Hepatocyte (in vitro differentiated cells): ENCODE measurements around the gene BLOC1S6. TPM values are rescaled to one million over a fixed set of nuclear protein-coding genes. Genes with fewer than 3 reads are reported as not detected.
A peak's percentile ranks its signal among the peaks of the same experiment; 100 is the strongest.

Experiments
- DNase-seq: peaks from one replicate; pipeline ENCODE4 v3.0.0-alpha.2; 2016; ENCODE audit warnings: low spot score
- H2AFZ ChIP-seq: fragments of 200-600 bp; sonication (generic); 2 replicates; pipeline ENCODE4 v1.6.0; 2016; ENCODE audit warnings: antibody characterized with exemption, mild to moderate bottlenecking
- H3K27ac ChIP-seq: fragments of 200-600 bp; sonication (generic); 2 replicates; pipeline ENCODE4 v1.5.1; 2016; ENCODE audit warnings: mild to moderate bottlenecking
- H3K27me3 ChIP-seq: fragments of 200-600 bp; sonication (generic); 2 replicates; pipeline ENCODE4 v1.6.1; 2016
- H3K36me3 ChIP-seq: fragments of 200-600 bp; sonication (generic); replicated peaks from 2 replicates; pipeline ENCODE4 v1.5.1; 2016; ENCODE audit warnings: low read depth; ENCODE audit not compliant: insufficient read depth
- H3K4me1 ChIP-seq: fragments of 200-600 bp; sonication (generic); 2 replicates; pipeline ENCODE4 v1.5.1; 2016; ENCODE audit warnings: mild to moderate bottlenecking, moderate library complexity; ENCODE audit not compliant: insufficient read depth
- H3K4me2 ChIP-seq: fragments of 200-600 bp; sonication (generic); 2 replicates; pipeline ENCODE4 v1.6.0; 2016
- H3K4me3 ChIP-seq: fragments of 200-600 bp; sonication (generic); 2 replicates; pipeline ENCODE4 v1.5.1; 2016; ENCODE audit warnings: mild to moderate bottlenecking
- H3K79me2 ChIP-seq: fragments of 200-600 bp; sonication (generic); 2 replicates; pipeline ENCODE4 v1.6.0; 2017; ENCODE audit warnings: mild to moderate bottlenecking
- H3K9me2 ChIP-seq: fragments of 200-600 bp; sonication (generic); replicated peaks from 2 replicates; pipeline ENCODE4 v1.6.0; 2017; ENCODE audit warnings: mild to moderate bottlenecking; ENCODE audit not compliant: insufficient read depth
- H3K9me3 ChIP-seq: fragments of 200-600 bp; sonication (generic); 2 replicates; pipeline ENCODE4 v1.5.1; 2016; ENCODE audit warnings: low read depth, mild to moderate bottlenecking
- H4K20me1 ChIP-seq: fragments of 200-600 bp; sonication (generic); 2 replicates; pipeline ENCODE4 v1.6.0; 2016; ENCODE audit warnings: mild to moderate bottlenecking; ENCODE audit not compliant: insufficient read depth, poor library complexity, severe bottlenecking
- EZH2 ChIP-seq: fragments of 200-600 bp; sonication (generic); IDR thresholded peaks from 2 replicates; pipeline ENCODE4 v1.6.1; 2016; ENCODE audit warnings: antibody characterized with exemption, mild to moderate bottlenecking, borderline replicate concordance
- EZH2phosphoT487 ChIP-seq: fragments of 200-600 bp; sonication (generic); IDR thresholded peaks from one replicate; pipeline ENCODE4 v1.6.1; 2018; ENCODE audit warnings: antibody characterized with exemption, mild to moderate bottlenecking, low read depth, moderate library complexity; ENCODE audit not compliant: unreplicated experiment, severe bottlenecking
- WGBS: methylation state at CpG from one replicate; pipeline ENCODE4 v1.1.6; 2016; ENCODE audit warnings: low lambda C conversion rate; ENCODE audit errors: missing lambda C conversion rate; 5-methylcytosine and 5-hydroxymethylcytosine counted together
- polyA plus RNA-seq: library from polyadenylated mRNA; unstranded; fragments of >200 nt; fragmentation: Nextera tagmentation; extraction: Ambion mirVana; gene quantifications from 2 replicates; pipeline ENCODE4 v1.2.1, GENCODE V29; 2016
- total RNA-seq: library from RNA; depleted of rRNA; stranded (reverse); fragments of >200 nt; gene quantifications from 2 replicates; pipeline ENCODE4 v1.2.3, GENCODE V29; 2014
- TF ChIP-seq, protein P1 (sequence below): fragments of 200-600 bp; sonication (generic); IDR thresholded peaks from 2 replicates; pipeline ENCODE4 v1.5.1; 2016; ENCODE audit warnings: antibody characterized with exemption, mild to moderate bottlenecking; ENCODE audit not compliant: poor library complexity

BLOC1S6 gene
- total and polyA plus RNA-seq, 2 experiments from 2014 or later: 24.7 to 62.3 TPM

DNA sequence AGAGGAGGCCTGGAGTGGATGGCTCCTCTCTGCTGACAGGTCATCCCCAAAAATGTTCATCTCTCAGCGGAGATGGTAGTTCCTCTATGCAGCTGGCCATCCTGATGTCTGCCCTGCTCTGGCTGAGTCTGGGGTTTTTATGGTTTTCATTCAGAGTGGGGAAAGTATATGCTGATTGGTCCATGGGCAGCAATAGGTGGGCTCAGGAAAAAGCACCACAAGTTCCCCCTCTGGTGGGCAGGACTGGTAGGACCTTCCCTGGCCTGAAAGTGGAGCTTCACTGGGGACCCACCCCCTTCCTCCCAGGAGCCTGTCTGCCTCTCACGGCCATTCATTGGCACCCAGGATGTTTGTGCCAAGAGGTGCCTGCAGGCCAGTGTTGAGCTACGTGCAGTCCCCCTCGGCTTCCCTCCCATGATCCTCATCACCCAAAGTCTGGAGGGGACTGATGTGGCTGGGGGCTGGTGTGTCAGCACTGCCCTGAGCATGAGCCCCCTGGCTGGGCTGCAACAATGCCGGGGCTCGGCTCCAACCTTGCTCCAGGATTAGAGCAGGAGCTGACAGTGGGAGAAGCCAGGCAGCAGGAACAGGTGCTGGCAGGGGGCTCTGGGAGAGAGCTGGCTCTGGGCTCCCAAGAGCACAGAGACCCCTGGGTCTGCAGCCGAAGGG is 13.1 kb upstream of the BLOC1S6 start:
- H3K27ac ChIP-seq: no peak overlapping the region
- H3K9me3 ChIP-seq: no peaks in the 10 kb centered on the region
- H3K36me3 ChIP-seq: no peaks in the 10 kb centered on the region
- H3K4me1 ChIP-seq: no peaks in the 10 kb centered on the region
- no peaks in the 10 kb centered on the region for H4K20me1 ChIP-seq
- H3K79me2 ChIP-seq: no peaks in the 10 kb centered on the region
- H3K27me3 ChIP-seq: peaks cover 9% of the 10 kb centered on the region
- WGBS: 33% methylated on average over 7 of the region's 7 CpGs
- peak; percentile 54 for DNase-seq
- TF ChIP-seq EZH2: no peak
- TF ChIP-seq, protein P1, sequence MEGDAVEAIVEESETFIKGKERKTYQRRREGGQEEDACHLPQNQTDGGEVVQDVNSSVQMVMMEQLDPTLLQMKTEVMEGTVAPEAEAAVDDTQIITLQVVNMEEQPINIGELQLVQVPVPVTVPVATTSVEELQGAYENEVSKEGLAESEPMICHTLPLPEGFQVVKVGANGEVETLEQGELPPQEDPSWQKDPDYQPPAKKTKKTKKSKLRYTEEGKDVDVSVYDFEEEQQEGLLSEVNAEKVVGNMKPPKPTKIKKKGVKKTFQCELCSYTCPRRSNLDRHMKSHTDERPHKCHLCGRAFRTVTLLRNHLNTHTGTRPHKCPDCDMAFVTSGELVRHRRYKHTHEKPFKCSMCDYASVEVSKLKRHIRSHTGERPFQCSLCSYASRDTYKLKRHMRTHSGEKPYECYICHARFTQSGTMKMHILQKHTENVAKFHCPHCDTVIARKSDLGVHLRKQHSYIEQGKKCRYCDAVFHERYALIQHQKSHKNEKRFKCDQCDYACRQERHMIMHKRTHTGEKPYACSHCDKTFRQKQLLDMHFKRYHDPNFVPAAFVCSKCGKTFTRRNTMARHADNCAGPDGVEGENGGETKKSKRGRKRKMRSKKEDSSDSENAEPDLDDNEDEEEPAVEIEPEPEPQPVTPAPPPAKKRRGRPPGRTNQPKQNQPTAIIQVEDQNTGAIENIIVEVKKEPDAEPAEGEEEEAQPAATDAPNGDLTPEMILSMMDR: peak; percentile 47
- TF ChIP-seq EZH2phosphoT487: no peak
- no peak overlapping the region for H3K4me3 ChIP-seq
- H3K9me2 ChIP-seq: no peaks in the 10 kb centered on the region
- H2AFZ ChIP-seq: no peak overlapping the region
- no peak overlapping the region for H3K4me2 ChIP-seq

DNA sequence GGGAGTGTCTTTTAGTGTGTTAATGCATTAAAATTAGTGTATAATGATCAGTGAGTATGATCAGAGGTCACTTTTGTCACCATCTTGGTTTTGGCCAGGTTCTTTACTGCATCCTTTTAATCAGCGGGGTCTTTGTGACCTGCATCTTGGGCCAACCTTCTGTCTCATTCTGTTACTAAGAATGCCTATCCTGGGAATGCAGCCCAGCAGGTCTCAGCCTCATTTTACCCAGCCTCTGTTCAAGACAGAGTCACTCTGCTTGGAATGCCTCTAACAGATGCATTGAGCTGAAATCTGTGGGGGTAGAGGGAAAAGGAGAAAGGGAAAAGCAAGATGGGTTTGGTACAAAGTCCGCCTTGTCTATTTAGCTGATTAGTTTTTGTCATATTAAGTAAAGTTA is 5.3 kb upstream of the BLOC1S6 start:
- Histone ChIP-seq H3K27ac (no peak overlapping the region), H3K27me3 (no peaks in the 10 kb centered on the region), H3K9me2 (no peaks in the 10 kb centered on the region), H3K79me2 (peaks cover 9% of the 10 kb centered on the region), H3K4me3 (no peak overlapping the region), H3K9me3 (no peaks in the 10 kb centered on the region), H4K20me1 (no peaks in the 10 kb centered on the region), H3K4me1 (peaks cover 10% of the 10 kb centered on the region), H3K36me3 (no peaks in the 10 kb centered on the region), H3K4me2 (no peak overlapping the region), H2AFZ (no peak overlapping the region)
- TF ChIP-seq EZH2phosphoT487: no peak
- no peak for TF ChIP-seq EZH2
- TF ChIP-seq, protein P1: no peak
- DNase-seq: no peak
- WGBS: 95% methylated on average over 2 of the region's 2 CpGs

DNA sequence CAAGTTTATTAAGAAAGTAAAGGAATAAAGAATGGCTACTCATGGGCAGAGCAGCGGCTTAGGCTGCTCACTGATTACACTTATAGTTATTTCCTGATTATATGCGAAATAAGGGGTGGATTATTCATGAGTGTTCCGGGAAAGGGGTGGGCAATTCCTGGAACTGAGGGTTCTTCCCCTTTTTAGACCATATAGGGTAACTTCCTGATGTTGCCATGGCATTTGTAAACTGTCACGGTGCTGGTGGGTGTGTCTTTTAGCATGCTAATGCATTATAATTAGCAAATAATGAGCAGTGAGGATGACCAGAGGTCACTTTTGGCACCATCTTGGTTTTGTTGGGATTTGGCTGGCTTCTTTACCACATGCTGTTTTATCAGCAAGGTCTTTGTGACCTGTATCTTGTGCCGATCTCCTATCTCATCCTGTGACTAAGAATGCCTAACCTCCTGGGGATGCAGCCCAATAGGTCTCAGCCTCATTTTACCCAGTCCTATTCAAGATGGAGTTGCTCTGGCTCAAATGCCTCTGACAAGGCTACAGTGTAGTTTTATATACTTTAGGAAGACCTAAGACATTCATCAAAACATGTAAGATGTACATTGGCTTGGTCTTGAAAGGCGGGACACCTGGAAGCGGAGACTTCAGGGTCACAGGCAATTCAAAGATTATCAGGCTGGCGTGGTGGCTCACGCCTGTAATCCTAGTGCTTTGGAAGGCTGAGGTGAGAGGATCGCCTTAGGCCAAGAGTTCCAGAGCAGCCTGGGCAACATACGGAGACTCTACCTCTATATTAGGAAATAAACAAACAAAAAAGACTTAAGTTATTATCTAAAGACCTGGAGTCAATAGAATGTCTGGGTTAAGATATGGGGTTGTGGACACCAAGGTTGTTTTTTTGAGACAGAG is 3.2 kb upstream of the BLOC1S6 start:
- H3K79me2 ChIP-seq: peaks cover 22% of the 10 kb centered on the region
- H3K27me3 ChIP-seq: no peaks in the 10 kb centered on the region
- H3K4me2 ChIP-seq: no peak overlapping the region
- H3K9me3 ChIP-seq: no peaks in the 10 kb centered on the region
- H3K27ac ChIP-seq: no peak overlapping the region
- 86% methylated on average over 11 of the region's 11 CpGs for WGBS
- H2AFZ ChIP-seq: no peak overlapping the region
- H3K9me2 ChIP-seq: no peaks in the 10 kb centered on the region
- no peaks in the 10 kb centered on the region for H3K36me3 ChIP-seq
- H3K4me3 ChIP-seq: no peak overlapping the region
- H3K4me1 ChIP-seq: peaks cover 16% of the 10 kb centered on the region
- TF ChIP-seq EZH2 (no peak), EZH2phosphoT487 (no peak)
- TF ChIP-seq, protein P1: no peak
- no peaks in the 10 kb centered on the region for H4K20me1 ChIP-seq
- no peak for DNase-seq
